OCI-LY3 (cell line): ENCODE data around the gene HOXC9.

ENCODE experiments used
- CTCF ChIP-seq: fragments of 200-600, 300-600 bp; sonication (generic); IDR thresholded peaks from 2 replicates; pipeline ENCODE4 v1.5.1; 2014; ENCODE audit warnings: antibody characterized with exemption, low read length, low read depth
- EZH2phosphoT487 ChIP-seq: fragments of 200-600 bp; shearing (Covaris generic); IDR thresholded peaks from 2 replicates; pipeline ENCODE4 v1.6.1; 2018; ENCODE audit warnings: antibody characterized with exemption, mixed run types, low read depth

GRCh38 chr12:54049108-54049507, 49.1 kb downstream of the HOXC9 start:
- TF ChIP-seq CTCF (no peak), EZH2phosphoT487 (no peak)
